GM21390 (cell line): ENCODE results near the gene CRB2.
"Not testable (repeated sequence)": the region's sequence is repeated elsewhere in the genome, so short reads cannot be mapped to it uniquely, and the experiment has no call there.

Source experiments
- ATAC-seq: cut with Tn5 transposase; IDR thresholded peaks from one replicate; pipeline ENCODE4 v1.9.1; 2021; ENCODE audit not compliant: unreplicated experiment

Gene CRB2

GRCh38 chr9:123327697-123328100 is 28.3 kb upstream of the CRB2 start:
- ATAC-seq: no peak

DNA sequence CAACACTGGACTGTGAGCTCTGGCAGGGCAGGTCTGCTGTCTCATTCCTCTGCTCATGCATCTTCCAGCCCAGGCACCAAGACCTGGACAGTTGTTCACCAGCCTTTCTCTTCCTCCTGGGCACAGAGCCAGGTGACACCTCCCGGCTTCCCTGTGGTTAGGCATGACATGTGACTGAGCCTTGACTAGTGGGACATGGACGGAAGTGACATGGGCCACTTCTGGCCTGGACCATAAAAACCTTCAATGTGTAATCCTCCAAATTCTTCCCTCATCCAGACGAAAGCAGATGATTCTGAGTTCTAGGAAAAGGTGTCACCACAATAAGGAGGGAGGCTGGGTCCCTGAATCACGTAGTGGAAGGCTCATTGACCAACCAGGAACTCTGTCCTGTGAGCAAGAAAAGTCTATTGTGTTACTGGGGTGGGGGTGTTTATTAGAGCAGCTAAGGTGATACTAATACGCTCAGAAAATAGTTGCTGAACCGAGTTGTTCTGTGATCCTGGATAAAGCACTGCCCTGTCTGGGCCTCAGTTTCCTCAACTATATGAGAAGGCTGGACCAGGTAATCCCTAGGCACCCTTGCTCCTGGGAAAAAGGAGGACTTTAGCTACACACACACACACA is 26.6 kb upstream of the CRB2 start:
- ATAC-seq: no peak

DNA sequence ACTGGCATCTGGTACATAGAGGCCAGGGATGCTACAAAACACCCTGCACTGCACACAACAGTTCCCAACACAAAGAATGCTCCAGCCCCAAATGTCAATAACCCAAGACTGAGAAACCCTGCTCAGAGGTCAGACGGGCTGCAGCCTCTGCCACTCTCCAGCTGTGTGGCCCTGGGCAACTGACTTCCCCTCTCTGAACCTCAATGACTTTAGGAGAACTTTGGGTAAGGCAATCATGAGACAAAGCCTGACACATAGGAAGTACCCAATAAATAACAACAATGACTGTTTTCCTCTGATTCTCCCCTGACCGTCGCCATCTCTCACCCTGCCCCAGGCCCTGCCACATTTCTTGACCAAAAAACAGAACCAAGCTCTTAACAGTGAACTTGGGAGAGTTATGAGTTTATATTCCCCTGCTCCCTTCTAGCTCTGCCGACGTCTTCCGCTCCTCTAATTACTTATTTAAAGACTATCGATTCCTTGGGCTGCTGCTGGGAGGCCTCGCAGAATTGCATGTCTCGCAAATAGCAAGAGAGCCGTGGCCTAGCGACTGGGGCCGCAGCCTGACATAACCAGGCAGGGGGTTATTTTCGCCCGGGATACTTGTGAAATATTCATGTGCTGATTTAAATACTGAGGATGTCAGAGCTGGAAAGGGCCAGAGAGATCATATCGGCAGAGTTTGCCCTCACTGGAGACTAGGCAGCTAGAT is 24.5 kb upstream of the CRB2 start:
- ATAC-seq: no peak

DNA sequence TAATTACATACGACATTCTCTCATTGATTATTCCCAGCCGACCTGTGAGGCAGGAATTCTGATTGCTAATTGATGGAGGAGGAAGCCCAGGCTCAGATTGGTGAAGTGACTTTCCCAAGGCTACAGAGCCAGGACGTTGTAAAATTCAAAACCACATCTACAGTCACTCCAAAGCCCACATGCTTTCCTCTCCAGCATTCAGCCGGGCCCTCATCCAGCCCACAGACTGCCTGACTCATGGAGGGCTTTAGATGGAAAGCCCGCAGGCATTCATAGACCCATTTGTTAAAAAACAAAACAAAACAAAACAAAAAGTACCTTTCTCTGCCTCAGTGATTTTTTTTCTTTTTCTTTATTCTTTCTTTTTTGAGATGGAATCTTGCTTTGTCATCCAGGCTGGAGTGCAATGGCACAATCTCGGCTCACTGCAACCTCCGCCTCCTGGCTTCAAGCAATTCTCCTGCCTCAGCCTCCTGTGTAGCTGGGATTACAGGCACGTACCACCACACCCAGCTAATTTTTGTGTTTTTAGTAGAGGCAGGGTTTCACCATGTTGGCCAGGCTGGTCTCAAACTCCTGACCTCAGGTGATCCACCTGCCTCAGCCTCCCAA is 22.8 kb upstream of the CRB2 start:
- ATAC-seq: not testable (repeated sequence)

GRCh38 chr9:123334639-123335038 is 21.4 kb upstream of the CRB2 start:
- no peak for ATAC-seq

DNA sequence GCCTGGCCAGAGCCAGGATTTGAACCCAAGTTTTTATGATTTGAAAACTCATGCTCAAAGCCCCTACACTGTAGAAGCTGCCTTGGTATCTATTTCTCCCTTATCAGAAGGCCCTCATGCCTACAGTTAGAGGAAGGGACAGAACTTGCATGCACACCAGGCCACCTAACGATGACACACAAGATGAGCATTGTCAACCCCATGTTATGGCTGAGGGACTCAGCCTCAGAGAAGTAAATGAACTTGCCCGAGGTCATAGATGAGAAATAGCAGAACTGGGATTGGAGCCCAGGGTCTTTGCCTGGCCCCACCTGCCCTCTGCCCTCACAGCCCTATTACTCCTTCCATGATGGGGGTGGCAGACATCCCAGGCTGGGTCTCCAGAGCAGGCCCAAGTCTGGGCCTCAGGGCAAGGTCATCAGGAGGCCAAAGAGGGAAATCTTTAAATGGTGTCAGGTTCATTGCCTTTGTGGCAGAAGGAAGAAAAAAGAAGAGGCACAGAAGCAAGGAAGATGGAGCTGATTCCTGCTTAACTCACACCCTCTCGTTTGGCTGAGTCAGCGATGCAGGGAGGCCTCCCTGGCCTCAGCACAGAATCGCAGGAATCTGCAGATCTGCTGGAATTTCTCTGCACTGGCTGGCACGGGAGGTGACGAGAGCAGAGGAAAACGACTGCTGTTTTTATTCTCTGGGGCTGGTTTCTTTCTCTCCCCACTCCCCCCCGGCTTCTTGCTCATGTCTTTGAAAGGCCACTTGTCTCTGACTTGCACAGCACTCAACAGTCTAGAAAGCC is 20.6 kb upstream of the CRB2 start:
- ATAC-seq: no peak

GRCh38 chr9:123335986-123336329 is 20.0 kb upstream of the CRB2 start:
- ATAC-seq: no peak

GRCh38 chr9:123336449-123336848 is 19.5 kb upstream of the CRB2 start:
- ATAC-seq: no peak

- no peak for ATAC-seq
Measured at GRCh38 chr9:123336959-123337358, 19.0 kb upstream of the CRB2 start.

- ATAC-seq: no peak
Measured at GRCh38 chr9:123337971-123338370, 18.0 kb upstream of the CRB2 start.

DNA sequence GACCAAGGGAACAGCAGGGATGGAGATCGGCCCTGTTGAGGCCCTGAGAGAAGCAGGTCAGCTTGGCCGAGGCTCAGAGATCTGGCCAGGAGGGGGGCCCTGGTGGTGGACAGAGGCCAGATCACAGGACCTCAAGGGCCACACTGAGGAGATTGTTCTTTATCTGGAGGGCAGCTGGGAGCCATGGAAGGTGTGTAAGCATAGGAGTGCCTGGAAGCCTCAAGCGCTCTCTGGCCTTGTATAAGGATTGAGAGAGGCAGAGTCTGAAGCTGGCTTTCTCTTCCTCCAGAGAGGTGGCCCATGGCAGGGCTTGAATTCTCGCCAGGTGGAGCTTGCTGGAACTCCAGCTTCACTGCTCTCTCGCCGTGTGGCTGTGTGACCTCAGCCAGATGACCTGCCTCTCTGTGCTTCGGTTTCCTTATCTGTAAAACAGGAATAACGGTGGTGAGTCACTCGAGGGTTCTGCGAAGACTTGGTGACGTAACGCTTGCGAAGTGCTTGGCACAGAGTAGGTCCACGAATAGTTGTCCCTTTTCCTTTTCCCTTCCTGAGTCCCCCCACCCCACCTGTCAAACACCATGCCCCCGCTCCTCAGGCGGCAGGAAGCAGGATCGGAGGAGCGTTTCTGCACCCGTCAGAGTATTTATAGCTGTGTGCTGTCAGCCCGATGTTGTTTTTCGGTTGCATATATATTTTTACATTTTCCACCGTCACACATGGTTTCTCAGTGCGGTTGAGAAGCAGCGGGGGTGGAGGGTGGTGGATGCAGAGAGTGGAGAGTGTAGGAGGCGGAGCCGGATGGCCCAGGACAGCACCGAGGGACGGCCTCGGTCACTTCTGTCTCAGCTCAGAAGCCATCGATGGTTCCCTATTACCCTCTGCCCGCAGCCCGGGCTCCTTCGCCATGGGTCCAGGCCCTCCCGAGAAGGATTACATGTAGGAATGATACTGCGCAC is 17.0 kb upstream of the CRB2 start:
- ATAC-seq: peak; percentile 62

DNA sequence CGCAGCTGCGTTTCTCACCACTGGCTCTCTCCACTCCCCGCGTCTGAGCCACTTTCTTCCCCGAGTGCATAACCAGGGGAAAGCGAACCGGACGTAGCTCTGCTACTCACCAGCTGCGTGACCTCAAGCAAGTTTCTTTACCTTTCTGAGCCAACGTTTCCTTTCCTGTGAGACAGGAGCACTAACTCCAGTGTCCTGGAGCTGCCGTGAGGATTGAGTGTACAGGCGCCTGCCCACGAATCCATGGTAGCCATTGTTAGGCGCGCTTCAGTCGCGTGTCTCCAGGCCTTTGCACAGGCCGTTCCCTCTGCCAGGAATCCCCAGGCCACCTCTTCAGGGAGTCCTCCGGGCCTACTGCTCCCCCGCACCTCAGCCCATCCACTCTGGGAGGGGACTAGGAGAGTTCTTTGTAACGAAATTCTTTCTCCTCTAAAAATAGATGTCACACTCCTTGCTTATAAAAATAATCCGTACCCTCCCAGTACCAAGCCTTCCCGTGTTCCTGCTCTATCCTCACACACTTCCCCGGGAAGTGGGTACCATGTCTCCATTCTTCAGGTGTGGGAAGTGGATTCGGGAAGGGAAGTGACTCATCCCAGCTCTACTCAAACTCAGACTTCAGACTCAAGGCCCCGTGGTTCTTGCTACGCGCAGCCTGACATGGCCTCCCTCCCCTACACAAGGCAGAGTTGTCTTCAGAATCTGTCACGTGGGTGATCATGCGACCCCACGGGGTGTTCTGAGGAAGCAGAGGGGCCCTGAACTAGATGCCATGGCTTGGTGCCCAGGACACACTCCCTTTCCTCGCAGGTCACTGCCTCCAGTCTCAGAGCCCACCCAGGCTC is 16.1 kb upstream of the CRB2 start:
- ATAC-seq: peak; percentile 45

DNA sequence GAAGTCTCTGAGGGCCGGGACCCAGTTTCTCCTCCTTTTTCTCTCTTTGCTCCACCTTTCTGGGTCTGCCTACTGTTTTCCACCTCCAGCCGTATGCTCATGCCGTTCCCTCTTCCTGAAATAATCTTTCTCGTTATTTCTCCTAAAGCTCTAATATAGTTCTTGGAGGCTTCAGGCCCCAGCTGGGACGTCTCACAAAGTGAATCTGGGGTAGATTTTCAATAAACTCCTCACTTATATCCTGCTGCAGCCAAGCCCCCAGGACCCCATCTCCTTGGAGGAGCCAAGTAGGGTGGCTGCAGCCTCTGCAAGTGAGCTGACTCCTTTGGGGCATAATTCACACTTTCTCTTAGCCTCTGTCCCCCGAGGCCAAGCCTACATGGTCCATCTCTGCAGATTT is 14.2 kb upstream of the CRB2 start:
- no peak for ATAC-seq

DNA sequence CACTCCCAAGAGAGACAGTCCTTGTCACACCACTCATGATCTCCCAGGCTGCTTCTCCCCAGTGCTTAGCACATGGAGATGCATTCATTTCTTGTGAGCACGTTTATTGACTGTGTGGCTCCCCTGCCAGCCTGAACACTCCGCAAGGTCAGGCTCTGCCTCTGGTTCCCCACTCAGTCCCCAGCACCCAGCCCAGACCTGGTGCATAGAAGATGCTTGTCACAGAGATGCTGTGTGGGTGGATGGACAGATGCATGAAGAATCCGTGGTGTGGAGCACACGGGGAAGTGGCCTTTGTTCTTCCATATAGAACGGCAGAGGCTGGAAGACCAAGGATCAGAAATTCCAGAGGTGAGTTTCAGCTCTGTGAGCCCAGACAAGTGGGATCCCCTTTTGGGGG is 13.8 kb upstream of the CRB2 start:
- ATAC-seq: no peak

DNA sequence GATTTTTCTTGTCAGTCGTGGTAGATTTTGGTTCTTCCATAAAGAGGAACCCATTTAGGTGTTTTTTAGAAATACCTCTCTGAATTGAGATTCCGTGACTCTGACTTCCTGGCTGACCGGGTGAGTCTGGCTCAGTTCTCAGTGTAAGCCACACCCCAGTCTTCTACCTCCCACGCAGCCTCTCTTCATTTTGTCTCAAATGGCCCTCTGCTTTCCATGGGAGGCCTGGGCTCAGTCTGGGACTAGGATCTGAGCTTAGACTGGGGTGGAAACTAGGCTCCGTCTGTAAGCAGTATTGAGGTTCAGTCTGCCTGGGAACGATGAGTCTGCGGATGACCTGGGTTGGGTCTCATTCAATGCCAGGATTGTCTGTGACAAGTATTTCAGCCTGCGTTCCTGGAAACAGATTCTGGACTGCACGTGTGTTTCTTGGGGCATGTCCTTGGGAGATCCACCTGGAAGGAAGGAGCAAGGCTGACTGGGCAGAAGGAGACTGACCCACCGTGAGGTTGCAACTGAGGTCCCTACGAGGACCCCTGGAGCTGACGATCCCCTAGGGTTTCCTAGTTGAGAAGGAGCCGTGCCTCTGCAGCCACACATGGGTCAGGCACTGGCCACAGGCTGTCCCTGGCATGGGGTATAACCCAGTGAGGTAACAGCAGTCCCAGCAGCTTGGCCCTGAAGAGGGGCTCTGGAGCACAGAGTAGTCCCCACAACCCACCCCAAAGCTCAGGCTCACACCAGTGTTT is 12.4 kb upstream of the CRB2 start:
- ATAC-seq: no peak

- ATAC-seq: no peak
Measured at GRCh38 chr9:123344192-123344949, 11.6 kb upstream of the CRB2 start.

- ATAC-seq: no peak
Measured at GRCh38 chr9:123345567-123345955, 10.4 kb upstream of the CRB2 start.

GRCh38 chr9:123346026-123346425 is 10.0 kb upstream of the CRB2 start:
- ATAC-seq: no peak
